GM19467 (cell line): Measurements from ENCODE around the gene HSF5.

ENCODE experiments used
- ATAC-seq: cut with Tn5 transposase; IDR thresholded peaks from one replicate; pipeline ENCODE4 v1.9.1; 2021; ENCODE audit warnings: mild to moderate bottlenecking, moderate library complexity; ENCODE audit not compliant: unreplicated experiment

The HSF5 gene

DNA sequence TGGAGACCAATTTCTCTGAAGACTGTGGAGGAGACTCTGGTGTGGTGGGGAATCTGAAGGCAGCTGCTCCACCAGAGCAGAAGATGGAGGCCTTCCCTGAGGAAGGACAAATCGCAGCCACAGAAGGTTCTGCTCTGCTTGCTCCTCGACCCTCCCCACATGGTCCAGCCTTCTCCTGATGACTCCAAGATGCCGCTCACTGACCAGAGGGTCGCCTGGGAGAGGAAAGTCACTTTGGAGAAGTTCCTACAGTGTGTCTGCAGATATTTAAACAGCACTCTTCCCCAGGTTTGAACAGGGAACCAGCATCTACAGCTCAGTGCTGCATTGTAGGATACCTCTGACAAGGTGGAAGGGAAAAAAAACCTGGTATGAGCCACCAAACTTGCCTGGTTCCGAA, 115.2 kb downstream of the HSF5 start:
- ATAC-seq = no peak

DNA sequence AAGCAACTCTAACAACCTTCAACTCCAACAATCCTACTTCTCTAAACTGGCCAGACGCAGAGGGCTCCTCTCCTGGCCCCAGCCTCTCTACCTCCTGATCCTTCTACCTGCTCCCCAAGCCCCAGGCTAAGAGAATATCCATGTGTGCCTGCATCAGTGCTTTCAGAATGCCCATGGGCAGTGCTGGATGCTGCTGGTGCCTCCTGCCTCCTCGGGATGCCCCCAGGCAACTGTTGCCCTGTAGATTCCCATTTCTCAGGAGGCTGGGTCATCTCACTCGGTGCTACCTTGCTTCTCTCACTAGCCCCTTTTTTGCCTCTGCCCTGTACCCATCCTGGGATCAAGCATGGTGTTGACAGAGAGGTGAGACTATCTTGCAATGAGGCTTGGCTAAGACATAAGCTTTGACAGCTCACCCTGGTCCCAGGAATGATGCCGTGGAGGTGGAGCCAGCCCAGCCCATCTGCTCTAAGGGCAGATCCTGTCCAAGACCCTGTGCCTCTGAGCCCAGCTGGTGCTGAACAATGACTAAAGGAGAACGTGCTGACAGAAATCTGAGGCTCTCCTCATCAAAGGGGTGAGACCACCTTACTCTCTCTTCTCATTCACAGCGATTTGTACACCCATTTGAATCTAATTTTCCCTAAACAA, 116.8 kb downstream of the HSF5 start:
- ATAC-seq = no peak

DNA sequence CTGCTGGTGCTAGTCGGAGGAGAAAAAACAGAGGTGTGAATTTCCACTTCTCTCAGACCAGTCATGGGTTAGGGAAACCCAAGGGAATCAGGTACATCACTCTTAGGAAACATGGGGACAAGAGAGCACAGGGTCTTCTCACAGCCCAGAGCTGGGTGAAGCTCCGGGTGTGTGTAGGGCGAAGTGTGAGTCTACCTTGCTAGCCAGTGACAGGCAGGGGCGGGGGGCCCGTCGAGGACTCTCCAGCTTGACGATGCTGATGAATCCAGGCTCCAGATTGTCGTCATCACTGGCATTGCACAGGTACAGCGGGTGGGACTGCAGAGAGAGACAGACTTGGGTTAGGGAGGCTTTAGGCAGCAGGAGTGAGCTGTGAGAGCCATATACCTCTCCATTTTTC, 117.5 kb downstream of the HSF5 start:
- ATAC-seq = no peak

DNA sequence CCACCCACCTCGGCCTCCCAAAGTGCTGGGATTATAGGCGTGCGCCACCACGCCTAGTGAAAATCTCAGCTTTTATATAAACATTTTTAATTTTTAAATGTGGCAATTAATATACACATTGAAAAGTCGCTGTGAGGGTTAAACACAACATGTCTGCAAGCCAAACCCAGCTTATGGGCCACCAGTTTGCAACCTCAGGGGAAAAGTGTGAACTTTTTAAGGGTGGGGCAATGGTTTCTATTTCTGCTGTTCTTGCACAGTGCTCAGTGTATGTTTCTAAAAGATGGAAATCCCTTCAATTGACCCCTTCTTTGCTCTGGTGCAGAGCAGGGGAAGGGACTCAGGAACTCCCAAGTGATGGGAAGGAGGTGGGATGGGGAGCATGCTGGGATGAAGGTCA, 117.9 kb downstream of the HSF5 start:
- no peak for ATAC-seq
